GM10266 (cell line): ENCODE measurements around the gene NT5C.
"Not testable (repeated sequence)": the region's sequence is repeated elsewhere in the genome, so short reads cannot be mapped to it uniquely, and the experiment has no call there.

Experiments
- DNase-seq: peaks from one replicate; pipeline ENCODE4 v3.0.0; 2012; ENCODE audit errors: extremely low spot score
- TF ChIP-seq, protein P1 (sequence below): IDR thresholded peaks from 2 replicates; pipeline ENCODE4 v1.5.1; 2012; ENCODE audit warnings: mild to moderate bottlenecking, low read depth; ENCODE audit not compliant: control insufficient read depth, insufficient read depth; ENCODE audit errors: missing control alignments

Gene NT5C

DNA sequence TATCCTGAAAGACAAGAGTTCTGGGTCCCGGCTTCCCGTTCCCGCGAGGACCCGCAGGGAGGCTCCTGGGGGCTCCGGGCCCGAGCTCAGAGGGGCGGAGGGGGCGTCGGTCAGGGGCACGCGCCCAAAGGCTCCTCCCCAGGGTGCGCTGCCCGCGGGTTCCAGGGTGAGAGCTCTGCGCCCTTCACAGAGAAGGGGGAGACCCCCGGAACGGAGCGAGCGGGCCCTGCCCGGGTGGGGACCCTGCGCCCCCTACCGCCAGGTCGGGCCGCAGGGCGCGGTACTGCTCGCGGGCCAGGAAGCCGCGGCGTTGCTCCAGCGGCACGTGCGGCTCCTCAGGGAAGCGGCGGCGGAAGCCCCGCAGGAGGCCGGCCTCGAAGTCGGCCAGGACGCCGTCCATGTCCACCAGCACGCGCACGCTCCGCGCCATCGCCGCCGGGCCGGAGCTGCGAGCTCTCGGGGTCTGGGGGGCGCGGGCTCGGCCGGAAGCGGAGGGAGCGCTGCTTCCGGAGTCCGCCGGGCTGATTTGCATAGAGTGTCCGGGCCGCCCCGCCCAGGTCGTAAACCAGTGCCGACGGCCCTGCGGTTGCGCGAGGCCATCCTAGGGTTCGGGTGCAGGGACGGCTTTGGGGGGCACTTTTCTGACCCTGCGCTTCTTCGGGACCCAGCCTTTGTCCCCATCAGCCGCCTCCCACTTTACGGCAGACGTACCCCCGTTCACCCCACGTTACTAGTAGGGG lies at the start of gene NT5C:
Gene NT5C, minus strand, starts transcription at position 465 of the 740 bp plus-strand sequence. Its CDS starts 35 bp downstream, at position 430.
- TF ChIP-seq, protein P1, sequence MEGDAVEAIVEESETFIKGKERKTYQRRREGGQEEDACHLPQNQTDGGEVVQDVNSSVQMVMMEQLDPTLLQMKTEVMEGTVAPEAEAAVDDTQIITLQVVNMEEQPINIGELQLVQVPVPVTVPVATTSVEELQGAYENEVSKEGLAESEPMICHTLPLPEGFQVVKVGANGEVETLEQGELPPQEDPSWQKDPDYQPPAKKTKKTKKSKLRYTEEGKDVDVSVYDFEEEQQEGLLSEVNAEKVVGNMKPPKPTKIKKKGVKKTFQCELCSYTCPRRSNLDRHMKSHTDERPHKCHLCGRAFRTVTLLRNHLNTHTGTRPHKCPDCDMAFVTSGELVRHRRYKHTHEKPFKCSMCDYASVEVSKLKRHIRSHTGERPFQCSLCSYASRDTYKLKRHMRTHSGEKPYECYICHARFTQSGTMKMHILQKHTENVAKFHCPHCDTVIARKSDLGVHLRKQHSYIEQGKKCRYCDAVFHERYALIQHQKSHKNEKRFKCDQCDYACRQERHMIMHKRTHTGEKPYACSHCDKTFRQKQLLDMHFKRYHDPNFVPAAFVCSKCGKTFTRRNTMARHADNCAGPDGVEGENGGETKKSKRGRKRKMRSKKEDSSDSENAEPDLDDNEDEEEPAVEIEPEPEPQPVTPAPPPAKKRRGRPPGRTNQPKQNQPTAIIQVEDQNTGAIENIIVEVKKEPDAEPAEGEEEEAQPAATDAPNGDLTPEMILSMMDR, result peak; percentile 89
- peak; percentile 92 for DNase-seq

DNA sequence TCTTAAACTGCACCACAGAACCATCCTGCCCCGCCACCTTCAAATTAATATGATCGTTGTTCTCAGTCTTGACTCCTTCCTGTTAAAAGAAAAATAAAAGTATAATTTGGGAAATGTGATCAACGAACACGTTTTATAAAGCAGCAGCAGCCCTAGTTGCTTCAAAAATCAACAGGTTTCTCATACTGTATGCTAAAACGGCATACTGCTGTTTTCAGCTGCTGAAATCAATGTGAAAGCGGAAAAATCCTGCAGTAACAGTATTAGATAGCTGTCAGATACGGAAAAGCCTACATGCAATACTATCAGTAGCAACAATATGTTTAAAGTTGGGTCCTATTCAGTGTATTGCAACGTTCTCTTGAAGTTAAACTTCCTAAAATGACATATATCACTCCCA lies 49.6 kb upstream of the NT5C start:
- DNase-seq, result no peak
- TF ChIP-seq, protein P1, result no peak

DNA sequence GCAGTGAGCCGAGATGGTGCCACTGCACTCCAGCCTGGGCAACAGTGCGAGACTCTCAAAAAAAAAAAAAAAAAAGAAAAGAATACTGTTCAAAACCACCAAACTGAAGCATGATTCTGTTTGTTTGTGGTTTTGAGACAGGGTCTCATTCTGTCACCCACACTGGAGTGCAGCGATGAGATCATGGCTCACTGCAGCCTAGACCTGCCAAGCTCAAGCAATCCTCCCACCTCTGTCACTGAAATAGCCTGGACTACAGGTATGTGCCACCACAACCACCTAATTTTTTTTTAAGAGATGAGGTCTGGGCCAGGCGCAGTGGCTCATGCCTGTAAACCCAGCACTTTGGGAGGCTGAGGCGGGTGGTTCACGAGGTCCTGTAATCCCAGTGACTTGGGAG lies 46.9 kb upstream of the NT5C start:
- DNase-seq, result no peak
- TF ChIP-seq, protein P1, result no peak

DNA sequence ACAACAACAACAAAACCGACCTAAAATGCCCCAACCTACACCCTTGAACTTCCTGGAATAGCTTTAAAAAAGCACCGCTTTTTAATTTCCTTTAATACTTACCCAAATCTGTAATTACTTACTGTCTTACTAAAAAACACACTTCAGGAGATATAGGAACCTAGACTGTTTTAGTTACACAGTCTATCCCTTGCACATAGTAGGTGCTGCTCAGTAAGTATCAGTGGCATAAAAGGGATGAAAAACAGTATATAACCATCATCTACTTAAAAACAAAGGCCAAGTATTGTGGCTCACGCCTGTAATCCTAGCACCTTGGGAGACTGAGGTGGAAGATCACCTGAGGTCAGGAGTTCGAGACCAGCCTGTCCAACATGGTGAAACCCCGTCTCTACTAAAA lies 45.1 kb upstream of the NT5C start:
- DNase-seq, result no peak
- TF ChIP-seq, protein P1, result no peak

DNA sequence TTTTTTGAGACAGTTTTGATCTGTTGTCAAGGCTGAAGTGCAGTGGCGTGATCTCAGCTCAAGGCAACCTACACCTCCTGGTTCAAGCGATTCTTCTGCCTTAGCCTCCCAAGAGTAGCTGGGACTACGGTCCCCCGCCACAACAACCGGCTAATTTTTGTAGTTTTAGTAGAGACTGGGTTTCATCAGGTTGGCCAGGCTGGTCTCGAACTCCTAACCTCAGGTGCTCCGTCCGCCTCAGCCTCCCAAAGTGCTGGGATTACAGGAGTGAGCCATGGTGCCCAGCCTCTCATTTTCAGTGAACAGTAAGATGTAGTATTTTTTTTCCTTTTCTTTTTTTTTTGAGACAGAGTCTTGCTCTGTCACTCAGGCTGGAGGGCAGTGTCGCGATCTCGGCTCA lies 43.5 kb upstream of the NT5C start:
- TF ChIP-seq, protein P1, result no peak

DNA sequence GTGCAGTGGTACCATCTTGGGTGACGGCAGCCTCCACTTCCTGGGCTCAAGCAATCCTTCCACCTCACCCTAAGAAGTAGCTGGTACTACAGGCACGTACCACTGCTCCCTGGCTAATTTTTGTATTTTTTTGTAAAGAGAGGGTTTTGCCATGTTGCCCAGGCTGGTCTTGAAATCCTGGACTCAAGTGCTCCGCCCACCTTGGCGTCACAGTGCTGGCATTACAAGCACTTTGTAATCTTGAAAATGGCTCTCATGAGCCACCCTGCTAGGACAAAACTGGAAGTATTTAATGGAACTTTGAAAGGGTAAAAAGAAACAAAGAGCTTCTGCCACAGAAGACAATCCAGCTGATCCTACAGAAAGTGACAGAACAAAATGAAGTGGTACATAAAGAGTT lies 42.0 kb upstream of the NT5C start:
- TF ChIP-seq, protein P1, result no peak

More for the DNA sequence above, 43.5 kb upstream of the NT5C start:
- no peak for DNase-seq

DNA sequence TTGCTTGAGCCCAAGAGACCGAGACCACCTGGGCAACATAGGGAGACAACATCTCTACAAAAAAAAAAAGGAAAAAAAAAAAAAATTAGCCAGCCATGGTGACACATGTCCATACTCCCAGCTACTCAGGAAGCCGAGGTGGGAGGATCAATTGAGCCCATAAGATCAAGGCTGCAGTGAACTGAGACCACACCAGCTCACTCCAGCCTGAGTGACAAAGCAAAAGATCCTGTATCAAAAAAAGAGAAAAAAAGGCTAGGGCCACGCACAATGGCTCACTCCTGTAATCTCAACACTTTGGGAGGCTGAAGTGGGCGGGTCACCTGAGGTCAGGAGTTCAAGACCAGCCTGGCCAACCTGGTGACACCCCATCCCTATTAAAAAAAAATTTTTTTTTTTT lies 37.5 kb upstream of the NT5C start:
- TF ChIP-seq, protein P1, result no peak

More for the DNA sequence above, 42.0 kb upstream of the NT5C start:
- DNase-seq, result no peak

DNA sequence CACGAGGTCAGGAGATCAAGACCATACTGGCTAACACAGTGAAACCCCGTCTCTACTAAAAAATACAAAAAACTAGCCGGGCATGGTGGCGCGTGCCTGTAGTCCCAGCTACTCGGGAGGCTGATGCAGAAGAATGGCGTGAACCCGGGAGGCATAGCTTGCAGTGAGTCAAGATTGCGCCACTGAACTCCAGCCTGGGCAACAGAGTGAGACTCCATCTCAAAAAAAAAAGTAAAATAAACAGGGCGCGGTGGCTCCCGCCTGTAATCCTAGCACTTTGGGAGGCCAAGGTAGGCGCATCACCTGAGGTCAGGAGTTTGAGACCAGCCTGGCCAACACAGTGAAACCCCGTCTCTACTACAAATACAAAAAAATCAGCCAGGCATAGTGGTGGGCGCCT lies 33.1 kb upstream of the NT5C start:
- not testable (repeated sequence) for DNase-seq

More for the DNA sequence above, 37.5 kb upstream of the NT5C start:
- DNase-seq, result no peak
